ENCODE results near the gene SEM1. TPM values are rescaled to one million over a fixed set of nuclear protein-coding genes. Genes with fewer than 3 reads are reported as not detected.
"Not testable (repeated sequence)": the region's sequence is repeated elsewhere in the genome, so short reads cannot be mapped to it uniquely, and the experiment has no call there.

SEM1 gene
- total RNA-seq, 1 donor from 2014 or later, result 59.9 TPM

- ATAC-seq (no peak), DNase-seq (no peak)
- intact Hi-C loops (cut with micrococcal nuclease), result no loop called here
Measured at GRCh38 chr7:96669812-96670211, 39.8 kb downstream of the SEM1 start.

GRCh38 chr7:96667026-96667425, 42.6 kb downstream of the SEM1 start:
- intact Hi-C loops (cut with micrococcal nuclease), result no loop called here
- DNase-seq (no peak), ATAC-seq (no peak)

GRCh38 chr7:96665689-96666088, 44.0 kb downstream of the SEM1 start:
- no peak for DNase-seq
- intact Hi-C loops (cut with micrococcal nuclease), result no loop called here
- no peak for ATAC-seq

- ATAC-seq (no peak), DNase-seq (no peak)
- intact Hi-C loops (cut with micrococcal nuclease), result no loop called here
Measured at GRCh38 chr7:96664793-96665192, 44.9 kb downstream of the SEM1 start.

GRCh38 chr7:96663871-96664445, 45.7 kb downstream of the SEM1 start:
- DNase-seq, result no peak
- no peak for ATAC-seq
- intact Hi-C loops (cut with micrococcal nuclease), result no loop called here

GRCh38 chr7:96663457-96663856, 46.2 kb downstream of the SEM1 start:
- intact Hi-C loops (cut with micrococcal nuclease), result no loop called here
- ATAC-seq (no peak), DNase-seq (no peak)

GRCh38 chr7:96662151-96662550, 47.5 kb downstream of the SEM1 start:
- DNase-seq; ATAC-seq; intact Hi-C loops (cut with micrococcal nuclease): not testable (repeated sequence)

- DNase-seq (no peak), ATAC-seq (no peak)
- intact Hi-C loops (cut with micrococcal nuclease), result no loop called here
Measured at GRCh38 chr7:96658022-96658412, 51.6 kb downstream of the SEM1 start.

GRCh38 chr7:96657347-96658021, 52.2 kb downstream of the SEM1 start:
- DNase-seq, result no peak
- intact Hi-C loops (cut with micrococcal nuclease), result no loop called here
- ATAC-seq, result no peak

GRCh38 chr7:96655956-96656355, 53.7 kb downstream of the SEM1 start:
- DNase-seq (no peak), ATAC-seq (no peak)
- intact Hi-C loops (cut with micrococcal nuclease), result no loop called here

GRCh38 chr7:96654630-96655188, 54.9 kb downstream of the SEM1 start:
- ATAC-seq (no peak), DNase-seq (no peak)
- intact Hi-C loops (cut with micrococcal nuclease), result no loop called here

- DNase-seq (no peak), ATAC-seq (no peak)
- intact Hi-C loops (cut with micrococcal nuclease), result no loop called here
Measured at GRCh38 chr7:96649981-96650380, 59.7 kb downstream of the SEM1 start.

- intact Hi-C loops (cut with micrococcal nuclease), result no loop called here
- no peak for DNase-seq
- ATAC-seq, result no peak
Measured at GRCh38 chr7:96648784-96649183, 60.9 kb downstream of the SEM1 start.

- intact Hi-C loops (cut with micrococcal nuclease), result no loop called here
- ATAC-seq, result no peak
- DNase-seq, result no peak
Measured at GRCh38 chr7:96647733-96648132, 61.9 kb downstream of the SEM1 start.

GRCh38 chr7:96645084-96645483, 64.6 kb downstream of the SEM1 start:
- no peak for DNase-seq
- no peak for ATAC-seq
- intact Hi-C loops (cut with micrococcal nuclease), result no loop called here

- intact Hi-C loops (cut with micrococcal nuclease); ATAC-seq; DNase-seq: not testable (repeated sequence)
Measured at GRCh38 chr7:96643436-96643835, 66.2 kb downstream of the SEM1 start.

GRCh38 chr7:96640054-96640453, 69.6 kb downstream of the SEM1 start:
- ATAC-seq (no peak), DNase-seq (no peak)
- intact Hi-C loops (cut with micrococcal nuclease), result no loop called here

All from left ventricle myocardium superior (tissue), 1 donor.